H54 (cell line): ENCODE data around the gene TRAF5.

Experiments
- DNase-seq: peaks from one replicate; pipeline ENCODE4 v3.0.0; 2011; ENCODE audit warnings: low spot score, mixed read lengths; ENCODE audit not compliant: insufficient read length
- FAIRE-seq: peaks from 3 replicates; lab custom pipeline; 2011; peaks lifted over from hg19 to GRCh38; lab: Jason Lieb, UNC
- POLR2A ChIP-seq: IDR thresholded peaks from 2 replicates; pipeline ENCODE4 v1.6.1; 2011; ENCODE audit warnings: low read depth, mild to moderate bottlenecking, low read length

The TRAF5 gene, protein sequence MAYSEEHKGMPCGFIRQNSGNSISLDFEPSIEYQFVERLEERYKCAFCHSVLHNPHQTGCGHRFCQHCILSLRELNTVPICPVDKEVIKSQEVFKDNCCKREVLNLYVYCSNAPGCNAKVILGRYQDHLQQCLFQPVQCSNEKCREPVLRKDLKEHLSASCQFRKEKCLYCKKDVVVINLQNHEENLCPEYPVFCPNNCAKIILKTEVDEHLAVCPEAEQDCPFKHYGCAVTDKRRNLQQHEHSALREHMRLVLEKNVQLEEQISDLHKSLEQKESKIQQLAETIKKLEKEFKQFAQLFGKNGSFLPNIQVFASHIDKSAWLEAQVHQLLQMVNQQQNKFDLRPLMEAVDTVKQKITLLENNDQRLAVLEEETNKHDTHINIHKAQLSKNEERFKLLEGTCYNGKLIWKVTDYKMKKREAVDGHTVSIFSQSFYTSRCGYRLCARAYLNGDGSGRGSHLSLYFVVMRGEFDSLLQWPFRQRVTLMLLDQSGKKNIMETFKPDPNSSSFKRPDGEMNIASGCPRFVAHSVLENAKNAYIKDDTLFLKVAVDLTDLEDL

DNA sequence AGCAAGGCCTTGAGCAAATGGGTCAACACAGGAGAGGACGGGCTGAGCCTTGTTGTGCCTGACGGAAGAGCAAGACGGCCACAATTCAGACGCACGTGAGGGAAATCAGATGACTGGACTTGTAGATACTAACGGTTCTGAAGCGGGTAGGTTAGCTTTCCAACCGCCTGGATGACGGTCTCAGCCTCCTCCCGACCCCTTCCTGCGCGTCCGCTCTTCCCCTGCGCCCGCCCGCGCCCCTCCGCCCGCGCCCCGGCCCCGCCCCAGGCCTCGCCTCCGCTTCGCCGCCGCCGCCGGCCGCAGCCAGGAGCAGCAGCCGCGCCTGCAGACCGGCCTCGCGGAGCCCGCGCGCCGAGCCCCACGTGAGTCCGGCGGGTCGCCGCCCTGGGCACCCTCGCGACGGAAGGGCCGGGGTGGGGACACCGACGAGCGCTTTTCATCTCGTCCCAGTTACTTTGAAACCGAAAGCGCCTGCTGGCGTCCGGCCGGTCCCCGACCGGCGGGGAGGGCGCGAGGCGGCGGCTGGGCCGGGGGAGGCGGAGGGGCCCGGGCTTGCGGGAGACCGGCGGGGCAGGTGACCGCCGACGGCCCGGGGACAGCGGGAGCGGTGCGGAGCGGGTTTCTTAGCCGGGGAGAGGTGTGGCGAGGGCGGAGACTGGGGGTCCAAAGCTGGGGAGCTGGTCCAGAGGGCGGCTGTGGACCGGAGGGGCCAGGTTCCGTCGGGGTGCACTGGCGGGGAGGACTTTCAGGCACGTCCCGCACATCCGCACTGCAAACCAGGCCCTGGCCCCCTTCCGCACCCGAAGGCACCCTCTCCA is at the start of gene TRAF5:
TSS of gene TRAF5 (plus strand) at position 306 of the 818 bp plus-strand sequence. CDS start 26,407 bp downstream, outside the sequence.
- DNase-seq (peak; percentile 45), FAIRE-seq (no peak)
- TF ChIP-seq POLR2A, result peak; percentile 50

DNA sequence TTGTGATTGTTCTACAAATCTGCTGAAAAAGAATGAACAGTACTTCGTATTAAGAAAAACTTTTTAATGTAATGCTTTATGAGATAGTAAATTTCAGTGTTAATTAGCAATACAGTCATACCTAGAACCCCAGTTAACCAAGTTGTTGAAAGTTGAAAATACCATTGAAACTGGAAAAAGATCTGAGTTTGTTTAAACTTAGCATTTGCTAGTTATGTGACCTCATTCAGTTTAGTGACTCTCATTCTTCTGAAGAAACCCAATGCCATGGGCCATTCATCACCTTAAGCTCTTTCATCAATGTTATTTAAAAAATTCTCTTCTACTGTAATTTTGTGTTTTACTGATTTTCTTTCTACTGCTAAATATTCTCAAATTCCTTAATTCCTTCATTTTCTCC is 47.3 kb upstream of the TRAF5 start:
- FAIRE-seq (peak; percentile 15), DNase-seq (no peak)
- TF ChIP-seq POLR2A, result no peak

GRCh38 chr1:211280910-211281309 is 45.7 kb upstream of the TRAF5 start:
- DNase-seq (no peak), FAIRE-seq (no peak)
- no peak for TF ChIP-seq POLR2A

DNA sequence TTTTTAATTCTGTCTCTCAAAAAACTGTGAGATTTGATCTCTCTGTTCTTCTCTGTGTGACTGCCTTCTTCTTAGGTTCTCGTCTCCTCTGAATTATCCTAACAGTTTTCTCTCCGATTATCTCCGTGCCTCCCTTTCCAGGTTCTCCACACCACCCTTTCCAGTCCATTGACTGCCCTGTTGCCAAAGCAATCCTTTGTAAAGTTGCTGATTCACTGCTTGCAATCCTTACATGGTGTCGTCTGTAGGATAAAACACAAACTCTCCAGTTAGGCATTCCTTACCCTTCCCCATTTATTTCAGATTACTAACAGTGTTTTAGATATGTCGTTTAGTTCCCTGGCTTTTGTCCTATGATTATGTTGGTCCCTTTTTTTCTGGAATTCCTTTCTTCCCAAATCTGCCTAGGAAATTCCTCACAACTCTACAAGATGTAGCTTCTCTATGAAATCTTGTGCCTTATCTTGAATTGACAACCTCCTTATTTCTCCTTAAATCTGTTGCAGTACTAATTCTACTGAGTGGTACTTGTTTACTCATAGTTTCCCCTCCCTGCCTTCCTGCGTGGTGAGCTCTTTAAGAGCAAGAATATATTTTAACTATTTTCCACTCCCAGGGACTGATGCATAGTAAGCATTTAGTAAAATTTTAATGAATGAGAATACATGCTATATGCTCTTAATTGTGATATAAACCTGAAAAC is 45.2 kb upstream of the TRAF5 start:
- DNase-seq, result no peak

GRCh38 chr1:211282023-211282373 is 44.6 kb upstream of the TRAF5 start:
- no peak for TF ChIP-seq POLR2A
- no peak for DNase-seq
- no peak for FAIRE-seq

More for the DNA sequence above, 45.2 kb upstream of the TRAF5 start:
- TF ChIP-seq POLR2A, result no peak
- FAIRE-seq, result peak; percentile 27

DNA sequence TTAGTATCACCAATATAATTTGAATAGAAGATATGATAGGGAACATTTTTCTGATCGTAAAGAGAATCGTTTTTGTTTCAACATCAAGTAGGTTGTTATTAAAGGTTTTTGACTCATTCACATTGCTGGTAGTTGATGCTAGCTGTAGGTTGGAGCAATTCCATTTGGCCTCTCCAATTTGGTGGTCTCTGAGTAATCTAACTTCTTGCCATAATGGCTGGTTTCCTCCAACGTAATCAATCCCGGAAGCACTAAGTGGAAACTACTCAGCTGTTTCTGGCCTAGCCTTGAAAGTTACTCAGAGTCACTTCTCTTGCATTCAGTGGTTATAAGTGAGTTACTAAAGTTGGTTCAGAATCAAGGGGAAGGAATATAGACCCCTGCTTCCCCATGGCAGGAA is 41.4 kb upstream of the TRAF5 start:
- no peak for FAIRE-seq
- DNase-seq, result no peak
- no peak for TF ChIP-seq POLR2A

DNA sequence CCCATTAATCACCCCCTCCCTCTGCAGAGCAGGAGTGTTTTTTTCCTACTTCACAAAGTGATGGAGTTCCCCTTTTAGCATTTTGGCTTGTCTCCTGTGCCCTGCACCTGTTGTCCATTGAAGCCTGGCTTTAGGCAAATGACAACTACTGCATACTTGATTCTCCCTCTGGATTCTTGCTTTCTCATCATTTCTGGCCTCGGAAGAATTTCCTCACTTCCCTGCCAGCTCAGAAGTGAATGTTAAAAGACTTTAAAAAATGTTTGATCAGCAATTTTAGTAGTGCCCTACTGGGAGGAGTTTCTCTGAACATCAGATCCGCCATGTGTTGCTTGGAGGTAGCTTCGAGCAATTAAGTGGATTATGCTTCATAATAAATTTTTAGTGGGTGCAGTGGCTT is 39.4 kb upstream of the TRAF5 start:
- TF ChIP-seq POLR2A, result no peak
- DNase-seq (no peak), FAIRE-seq (no peak)

GRCh38 chr1:211292411-211292810 is 34.2 kb upstream of the TRAF5 start:
- no peak for TF ChIP-seq POLR2A
- no peak for FAIRE-seq
- no peak for DNase-seq

DNA sequence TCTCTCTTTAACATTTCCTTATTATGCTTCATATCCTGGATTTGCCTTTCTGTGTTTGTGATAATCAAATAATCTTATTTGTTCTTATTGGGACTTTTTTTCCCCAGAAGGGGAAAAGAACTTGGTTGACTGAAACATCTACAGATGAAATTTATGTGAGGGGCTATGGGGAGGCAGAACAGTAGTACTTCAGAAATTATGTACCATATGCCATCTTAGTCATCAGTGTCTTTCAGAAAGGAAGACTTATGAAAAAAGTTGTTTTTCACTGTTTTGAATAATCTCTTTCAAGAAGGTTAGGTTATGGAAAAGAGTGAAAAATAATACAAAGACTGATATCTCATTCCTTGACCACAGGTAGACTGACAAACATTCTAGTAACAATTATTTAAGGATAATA is 30.2 kb upstream of the TRAF5 start:
- no peak for DNase-seq
- no peak for FAIRE-seq
- no peak for TF ChIP-seq POLR2A

DNA sequence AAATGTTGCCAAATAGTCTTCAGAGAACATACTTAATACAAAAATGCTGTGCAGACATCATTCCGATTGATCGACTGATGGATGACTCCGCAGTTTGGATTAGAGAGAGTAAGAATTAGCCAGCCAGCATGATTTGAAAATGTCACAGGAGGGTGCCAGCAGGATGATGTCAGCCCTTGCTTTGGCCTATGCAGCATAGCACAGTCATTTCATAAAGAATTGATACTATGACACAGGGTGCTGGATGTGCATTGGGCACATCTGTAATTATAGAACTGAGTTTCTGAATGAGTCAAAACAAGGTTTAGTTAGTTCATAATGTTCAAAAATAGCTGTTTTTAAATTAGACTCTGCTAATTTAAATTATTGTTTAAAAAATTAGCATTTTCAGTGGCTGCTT is 21.6 kb upstream of the TRAF5 start:
- DNase-seq, result no peak

GRCh38 chr1:211309617-211310016 is 17.0 kb upstream of the TRAF5 start:
- no peak for TF ChIP-seq POLR2A
- peak; percentile 38 for FAIRE-seq
- DNase-seq, result no peak

More for the DNA sequence above, 21.6 kb upstream of the TRAF5 start:
- FAIRE-seq, result peak; percentile 96
- no peak for TF ChIP-seq POLR2A

DNA sequence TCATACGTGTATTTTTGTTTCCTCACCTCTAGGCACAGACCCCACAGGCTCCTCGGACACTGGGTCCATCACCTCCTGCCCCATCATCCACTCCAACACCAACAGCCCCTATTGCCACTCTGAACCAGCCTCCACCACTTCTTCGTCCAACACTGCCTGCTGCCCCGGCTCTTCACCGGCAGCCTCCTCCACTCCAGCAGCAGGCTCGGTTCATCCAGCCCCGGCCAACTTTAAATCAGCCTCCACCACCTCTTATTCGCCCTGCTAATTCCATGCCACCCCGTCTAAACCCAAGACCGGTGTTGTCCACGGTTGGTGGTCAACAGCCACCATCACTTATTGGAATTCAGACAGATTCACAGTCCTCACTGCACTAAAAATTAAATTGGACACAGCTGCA is 13.2 kb upstream of the TRAF5 start:
- FAIRE-seq (no peak), DNase-seq (no peak)
- TF ChIP-seq POLR2A, result no peak

DNA sequence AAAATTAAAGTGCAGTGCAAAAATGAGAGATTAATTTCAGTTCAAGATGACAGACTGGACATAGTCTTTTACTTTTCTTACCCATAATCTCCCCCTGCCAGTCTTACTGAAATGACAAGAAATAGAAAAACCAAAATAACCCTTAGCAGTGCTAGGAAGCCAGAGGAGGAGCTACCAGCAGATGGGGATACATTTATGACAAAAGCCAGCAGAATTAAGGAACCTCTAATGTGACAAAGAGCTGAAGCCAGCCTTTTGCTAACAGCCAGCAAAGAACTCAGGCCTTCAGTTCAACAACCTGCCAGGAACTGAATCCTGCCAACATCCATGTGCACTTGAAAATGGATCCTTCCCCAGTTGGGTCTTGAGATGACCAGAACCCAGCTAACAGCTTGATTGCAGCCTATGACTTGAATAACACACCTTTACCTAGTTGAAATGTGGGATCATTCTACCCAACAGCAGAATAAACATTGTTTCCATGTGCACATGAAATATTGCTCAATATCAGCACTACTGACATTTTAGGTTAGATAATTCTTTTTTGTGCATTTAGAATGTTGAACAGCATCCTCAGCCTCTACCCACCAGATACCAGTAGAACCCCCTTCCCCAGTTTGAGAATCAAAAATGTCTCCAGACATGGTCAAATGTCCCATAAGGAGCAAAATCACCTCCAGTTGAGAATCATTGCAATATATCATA is 7.9 kb upstream of the TRAF5 start:
- no peak for FAIRE-seq
- TF ChIP-seq POLR2A, result no peak
- no peak for DNase-seq
